HG03095 (cell line): ENCODE data around the gene ENOX1.

Source experiments
- ATAC-seq: cut with Tn5 transposase; IDR thresholded peaks from one replicate; pipeline ENCODE4 v1.9.1; 2021; ENCODE audit warnings: moderate library complexity; ENCODE audit not compliant: unreplicated experiment

ENOX1 gene

DNA sequence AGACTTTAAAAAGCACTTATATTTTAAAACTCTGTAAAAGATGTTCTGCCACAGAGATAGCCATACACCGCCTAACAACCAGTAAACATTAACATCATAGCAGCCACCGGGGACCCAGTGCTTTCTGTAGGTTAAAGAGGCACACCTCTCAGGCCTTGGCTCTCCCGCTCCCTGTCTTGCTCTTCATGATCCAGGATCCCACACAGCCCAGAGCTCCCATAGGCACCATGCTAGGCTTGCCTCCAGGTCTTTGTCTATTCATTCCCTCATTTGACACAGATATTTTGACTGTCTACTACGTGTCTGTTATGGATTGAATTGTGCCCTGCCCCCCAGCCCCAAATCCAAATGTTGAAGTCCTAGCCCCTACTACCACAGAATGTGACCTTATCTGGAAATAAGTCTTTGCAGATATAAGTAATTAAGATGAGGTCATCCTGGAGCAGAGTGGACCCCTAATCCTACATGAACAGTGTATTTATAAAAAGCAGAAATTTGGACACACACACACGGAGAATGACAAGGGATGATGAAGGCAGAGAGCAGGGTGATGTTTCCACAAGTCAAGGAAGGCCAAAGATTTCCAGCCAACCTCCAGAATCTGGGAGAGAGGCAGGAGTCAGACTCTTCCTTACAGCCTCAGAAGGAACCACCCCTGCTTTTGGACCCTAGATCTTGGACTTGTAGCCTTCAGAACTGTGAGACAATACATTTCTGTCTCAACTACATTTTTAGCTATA is 490.8 kb downstream of the ENOX1 start:
- no peak for ATAC-seq

DNA sequence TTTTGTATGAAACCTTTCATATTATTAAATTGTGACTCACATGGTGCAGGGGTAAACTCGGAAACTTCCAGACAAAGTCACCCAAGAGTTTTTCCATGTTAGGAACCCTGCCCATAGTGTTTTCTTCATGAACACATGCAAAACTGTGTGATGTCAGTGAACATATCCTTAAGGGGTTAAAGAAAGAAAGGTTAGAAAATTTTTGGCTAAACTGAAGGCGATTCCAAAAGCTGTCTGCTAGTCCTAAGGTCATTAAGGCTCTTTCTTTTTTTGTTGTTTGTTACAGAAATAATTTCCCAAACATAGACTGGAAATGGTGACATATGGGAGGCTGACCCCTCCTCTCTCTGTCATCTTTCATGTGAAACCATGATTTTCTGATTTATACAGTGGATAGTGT is 491.5 kb downstream of the ENOX1 start:
- ATAC-seq, result no peak

- ATAC-seq, result no peak
Measured at GRCh38 chr13:43294412-43294811, 492.4 kb downstream of the ENOX1 start.

GRCh38 chr13:43293986-43294385 is 492.8 kb downstream of the ENOX1 start:
- no peak for ATAC-seq

DNA sequence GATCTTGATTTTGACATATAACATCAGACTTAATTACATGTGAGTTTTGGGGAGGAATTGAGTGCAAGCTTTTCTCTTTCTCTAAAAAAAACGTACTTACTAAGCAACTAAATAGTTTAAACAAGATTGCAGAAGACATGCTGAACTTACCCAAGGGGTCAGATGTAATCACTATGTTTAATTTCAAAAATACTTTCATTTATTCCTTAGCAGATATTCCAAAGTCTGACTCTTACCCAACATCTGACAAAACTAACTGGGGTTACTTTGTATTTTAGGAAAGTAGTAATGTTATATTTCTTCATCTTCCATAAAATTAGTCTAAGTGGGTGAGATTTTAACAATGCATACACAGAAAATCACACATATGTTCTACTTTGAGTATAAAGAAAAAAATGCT is 493.2 kb downstream of the ENOX1 start:
- no peak for ATAC-seq

GRCh38 chr13:43293008-43293407 is 493.8 kb downstream of the ENOX1 start:
- no peak for ATAC-seq

DNA sequence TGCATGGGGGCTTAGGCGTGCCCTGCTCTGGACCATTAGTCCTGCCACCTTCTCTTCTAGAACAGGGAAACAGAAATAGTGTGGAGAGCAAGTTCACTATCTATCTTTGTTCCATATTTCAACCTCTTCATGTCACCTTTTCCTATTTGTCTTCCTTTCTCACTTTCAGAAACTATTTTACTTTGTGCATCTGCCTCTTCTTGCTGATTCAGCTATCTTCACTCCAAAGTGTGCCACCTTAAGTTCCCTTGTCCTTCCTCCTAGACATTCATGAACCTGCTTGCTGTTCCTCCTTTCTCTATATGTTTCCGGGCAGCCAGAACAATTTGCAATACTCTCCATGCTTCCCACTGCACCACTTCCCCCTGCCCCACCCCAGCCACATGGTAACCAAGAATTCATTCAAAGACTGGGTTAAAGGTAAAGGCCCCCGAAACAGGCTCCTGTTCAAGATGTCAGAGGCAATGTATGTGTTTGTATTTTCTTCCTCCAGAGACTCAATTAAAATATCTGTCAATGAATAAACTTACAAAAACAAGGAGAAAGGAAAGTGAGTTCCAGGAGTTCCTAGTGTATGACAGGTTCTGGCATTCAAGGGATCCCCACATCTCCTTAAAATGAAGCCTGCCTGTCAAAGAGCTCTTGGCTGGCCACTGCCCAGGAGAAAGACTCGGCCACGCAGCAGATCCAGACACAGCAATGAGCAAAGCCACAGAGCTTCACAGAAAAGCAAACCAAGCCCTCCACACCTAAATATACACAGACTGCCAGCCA is 495.3 kb downstream of the ENOX1 start:
- ATAC-seq, result no peak

DNA sequence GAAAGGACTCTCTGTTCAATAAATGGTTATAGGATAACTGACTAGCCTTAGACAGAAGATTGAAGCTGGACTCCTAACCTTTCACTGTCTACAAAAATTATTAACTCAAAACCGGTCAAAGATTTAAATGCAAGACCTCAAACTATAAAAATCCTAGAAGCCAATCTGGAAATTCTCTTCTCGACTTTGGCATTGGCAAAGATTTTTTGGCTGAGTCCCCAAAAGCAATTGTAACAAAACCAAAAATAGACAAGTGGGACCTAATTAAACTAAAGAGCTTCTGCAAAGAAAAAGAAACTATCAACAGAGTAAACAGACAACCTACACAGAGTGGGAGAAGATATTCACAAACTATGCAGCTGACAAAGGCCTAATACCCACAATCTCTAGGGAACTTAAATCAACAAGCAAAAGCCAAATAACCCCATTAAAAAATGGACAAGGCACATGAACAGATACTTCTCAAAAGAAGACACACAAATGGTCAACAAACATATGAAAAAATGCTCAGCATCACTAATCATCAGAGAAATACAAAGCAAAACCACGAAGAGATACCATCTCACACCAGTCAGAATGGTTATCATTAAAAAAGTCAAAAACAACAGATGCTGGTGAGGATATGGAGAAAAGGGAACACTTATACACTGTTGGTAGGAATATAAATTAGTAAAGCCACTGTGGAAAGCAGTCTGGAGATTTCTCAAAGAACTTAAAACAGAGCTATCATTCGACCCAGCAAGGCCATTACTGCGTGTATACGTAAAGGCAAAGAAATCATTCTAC is 497.1 kb downstream of the ENOX1 start:
- no peak for ATAC-seq

DNA sequence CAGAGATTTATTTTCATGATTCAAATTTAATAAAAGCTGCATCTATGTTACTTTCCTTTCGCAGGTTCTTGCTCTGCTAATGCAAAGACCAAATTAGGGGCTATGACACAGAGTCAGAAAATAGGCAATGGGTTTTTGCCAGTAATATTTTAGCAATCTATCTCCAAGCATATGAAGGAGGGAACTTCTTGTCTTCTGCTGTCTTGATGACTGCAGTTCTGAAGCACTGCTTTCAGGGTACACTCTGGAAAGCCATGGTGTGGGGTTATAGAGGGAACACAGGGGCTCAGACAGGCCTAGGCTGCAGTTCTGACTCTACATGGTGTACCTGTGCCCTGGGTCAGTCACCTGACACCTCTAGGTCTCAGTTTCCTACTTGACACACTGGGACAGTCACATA is 500.0 kb downstream of the ENOX1 start:
- ATAC-seq, result no peak

DNA sequence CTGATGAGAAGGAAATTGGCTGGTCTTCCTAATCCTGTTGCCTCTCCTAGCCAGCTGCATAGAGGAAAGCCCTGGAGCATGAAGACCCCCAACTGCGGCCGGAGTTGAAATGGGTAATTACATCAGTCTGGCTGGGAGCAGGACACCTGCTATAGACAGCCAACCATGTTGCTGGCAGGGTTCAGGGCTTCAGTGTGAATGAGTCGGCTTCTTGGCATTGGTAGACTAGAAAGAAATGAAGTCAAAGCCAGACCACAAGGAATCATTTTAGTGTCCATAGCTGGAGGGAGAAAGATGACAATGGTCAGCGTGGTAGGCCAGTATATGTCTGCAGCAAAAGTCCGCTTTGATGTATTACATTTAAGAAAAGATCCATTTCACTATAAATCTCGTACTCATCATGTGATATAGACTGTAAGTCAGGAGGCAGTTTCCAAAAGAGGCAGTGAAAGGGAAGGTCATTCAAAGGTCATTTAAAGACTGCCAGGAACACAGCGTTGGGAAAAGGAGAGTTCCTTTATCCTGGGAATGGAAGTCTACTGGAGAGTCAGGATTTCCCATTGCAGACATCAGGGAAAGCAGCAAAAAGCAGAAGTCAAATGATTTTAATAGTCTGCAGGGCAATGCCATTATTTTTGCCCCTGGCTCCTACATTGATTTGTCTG is 500.7 kb downstream of the ENOX1 start:
- ATAC-seq, result no peak

- no peak for ATAC-seq
Measured at GRCh38 chr13:43284162-43284561, 502.6 kb downstream of the ENOX1 start.

GRCh38 chr13:43279696-43280095 is 507.1 kb downstream of the ENOX1 start:
- no peak for ATAC-seq

- no peak for ATAC-seq
Measured at GRCh38 chr13:43278127-43278526, 508.6 kb downstream of the ENOX1 start.

- ATAC-seq, result no peak
Measured at GRCh38 chr13:43277142-43277541, 509.6 kb downstream of the ENOX1 start.

GRCh38 chr13:43274881-43275280 is 511.9 kb downstream of the ENOX1 start:
- no peak for ATAC-seq

DNA sequence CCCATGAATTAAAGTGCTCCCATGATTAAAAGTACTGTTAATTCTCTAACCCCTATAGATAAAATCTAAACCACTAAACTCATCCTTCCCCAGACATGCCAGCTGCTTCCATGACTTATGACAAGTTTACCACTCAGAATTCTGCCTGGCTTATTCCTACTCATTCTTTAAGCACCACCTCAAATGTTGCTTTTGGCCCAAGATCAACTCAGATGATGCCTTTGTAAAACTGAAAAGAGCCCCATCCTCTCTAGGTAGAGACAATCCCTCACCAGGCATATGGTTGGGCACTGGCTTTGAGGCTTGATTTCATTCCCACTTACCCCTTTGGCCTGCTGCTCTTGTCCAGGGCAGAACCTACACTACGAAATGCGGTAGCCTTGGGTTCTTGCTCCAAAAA is 513.4 kb downstream of the ENOX1 start:
- ATAC-seq, result no peak

DNA sequence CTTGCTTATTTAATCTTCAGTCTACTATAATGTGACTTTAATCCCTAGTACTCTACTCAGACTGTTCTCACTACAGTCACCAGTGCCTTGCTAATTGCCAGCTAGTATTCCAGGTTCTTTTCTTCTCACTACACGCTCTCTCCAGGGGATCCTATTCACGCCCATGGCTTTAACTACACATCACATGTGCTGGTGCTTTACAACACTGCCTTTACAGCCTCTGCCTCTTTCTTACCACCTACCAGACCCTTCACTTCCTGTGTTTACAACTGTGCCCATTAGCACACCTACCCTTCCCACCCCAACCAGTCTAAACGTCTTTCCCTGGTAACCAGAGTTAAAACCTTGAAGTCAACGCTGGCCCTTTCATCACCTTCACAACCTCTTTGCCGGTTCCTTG is 513.9 kb downstream of the ENOX1 start:
- no peak for ATAC-seq

DNA sequence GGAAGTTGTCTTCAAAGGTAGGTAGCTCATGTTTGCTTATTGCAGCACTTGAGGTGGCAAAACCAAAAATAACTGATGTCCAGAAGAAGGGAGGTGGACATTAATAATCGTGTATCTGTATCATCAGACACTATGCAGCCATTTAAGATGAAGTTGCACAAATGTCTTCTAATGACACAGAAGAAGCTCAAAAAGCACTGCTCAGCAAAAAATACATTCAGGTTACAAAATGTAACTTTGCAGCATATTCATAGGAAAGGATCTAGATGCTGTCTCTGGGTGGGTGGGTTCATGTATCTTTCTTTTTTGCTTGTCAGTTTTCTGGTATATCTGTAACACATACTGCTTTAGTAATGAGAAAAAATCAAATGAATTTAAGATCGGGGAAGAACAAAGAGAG is 515.6 kb downstream of the ENOX1 start:
- no peak for ATAC-seq

- ATAC-seq, result no peak
Measured at GRCh38 chr13:43270130-43270830, 516.5 kb downstream of the ENOX1 start.

DNA sequence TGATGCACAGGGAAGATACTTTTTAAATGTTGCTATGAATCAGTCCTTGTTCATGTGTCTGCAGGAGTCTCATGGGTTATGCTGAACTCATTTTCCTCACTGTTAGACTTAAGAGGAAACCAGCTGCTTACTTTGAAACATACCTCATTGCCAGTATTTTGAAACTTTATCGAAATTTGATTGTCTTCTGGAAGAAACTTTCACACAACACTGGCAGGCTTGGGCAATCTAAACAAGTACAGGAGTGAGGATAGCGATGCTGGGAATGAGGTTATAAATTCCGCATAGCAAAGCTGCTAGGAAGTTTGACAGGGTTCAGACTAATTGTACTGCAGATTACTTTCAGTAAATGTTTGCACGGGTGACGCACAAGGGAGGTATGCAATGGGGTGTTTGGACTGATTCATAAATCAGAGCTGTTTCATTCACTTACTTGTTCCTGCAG is 517.7 kb downstream of the ENOX1 start:
- ATAC-seq, result no peak

DNA sequence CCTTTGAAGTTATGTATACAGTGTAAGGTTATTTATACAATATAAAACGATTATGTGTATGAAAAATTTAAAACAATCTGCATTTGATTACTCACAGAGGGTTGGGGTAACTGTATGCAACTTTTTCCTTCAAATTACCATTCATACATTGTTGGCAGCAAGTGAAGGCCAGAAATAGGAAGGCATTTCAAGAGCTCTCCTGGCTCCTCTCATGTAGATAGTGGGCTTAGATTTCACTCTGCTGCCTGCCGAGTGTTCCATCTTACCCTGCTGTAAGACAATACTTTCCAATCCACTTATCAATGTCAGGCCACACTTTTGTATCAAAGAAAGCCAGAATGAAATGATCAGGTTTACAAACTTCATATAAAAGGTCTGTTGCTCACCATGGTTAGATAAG is 518.1 kb downstream of the ENOX1 start:
- no peak for ATAC-seq
